ENCODE data around the gene ENPP7. TPM values are rescaled to one million over a fixed set of nuclear protein-coding genes. Genes with fewer than 3 reads are reported as not detected.

The ENPP7 gene
- total RNA-seq = under 1 TPM in 1 of 2 donors, not detected in 1; 0.17 TPM
- long read RNA-seq = 0 reads

- DNase-seq (no peak), ATAC-seq (no peak)
- intact Hi-C loops (cut with DNase I, micrococcal nuclease) = no loop called here
These were observed at the start of gene ENPP7 for GRCh38 chr17:79730769-79731483. Gene ENPP7, plus strand, starts transcription at chr17:79730943. Its CDS starts 197 bp downstream, at chr17:79731140.

DNA sequence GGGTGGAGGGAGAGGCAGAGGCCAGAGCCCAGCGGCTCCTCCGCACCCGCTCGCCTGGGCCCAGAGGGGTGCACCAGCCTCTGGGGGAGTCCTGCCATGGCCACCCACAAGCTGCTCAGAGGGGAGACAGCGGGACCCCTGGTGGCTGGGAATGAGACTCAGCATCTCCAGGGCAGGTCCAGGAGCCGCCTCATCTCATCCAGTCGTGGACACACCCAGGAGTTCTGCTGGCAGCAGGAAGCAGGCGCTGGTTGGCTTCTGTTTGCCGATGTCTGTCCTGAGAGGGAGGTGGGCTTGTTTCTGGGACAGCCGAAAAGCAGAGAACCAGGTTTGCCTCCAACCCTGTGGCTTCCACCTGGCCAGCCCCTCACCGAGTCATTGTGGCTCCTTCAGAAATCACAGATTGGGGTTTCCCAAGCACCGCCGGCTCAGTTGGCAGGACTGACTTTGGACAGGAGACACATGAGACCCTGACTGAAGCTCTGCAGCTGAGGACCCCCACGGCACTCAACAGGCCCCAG, 49.6 kb upstream of the ENPP7 start:
- intact Hi-C loops (cut with DNase I, micrococcal nuclease) = no loop called here
- DNase-seq = no peak
- no peak for ATAC-seq

GRCh38 chr17:79681628-79682261, 49.0 kb upstream of the ENPP7 start:
- no peak for ATAC-seq
- no peak for DNase-seq
- intact Hi-C loops (cut with DNase I, micrococcal nuclease) = no loop called here

- intact Hi-C loops (cut with DNase I, micrococcal nuclease) = no loop called here
These were observed 47.4 kb upstream of the ENPP7 start for GRCh38 chr17:79683365-79683764.

DNA sequence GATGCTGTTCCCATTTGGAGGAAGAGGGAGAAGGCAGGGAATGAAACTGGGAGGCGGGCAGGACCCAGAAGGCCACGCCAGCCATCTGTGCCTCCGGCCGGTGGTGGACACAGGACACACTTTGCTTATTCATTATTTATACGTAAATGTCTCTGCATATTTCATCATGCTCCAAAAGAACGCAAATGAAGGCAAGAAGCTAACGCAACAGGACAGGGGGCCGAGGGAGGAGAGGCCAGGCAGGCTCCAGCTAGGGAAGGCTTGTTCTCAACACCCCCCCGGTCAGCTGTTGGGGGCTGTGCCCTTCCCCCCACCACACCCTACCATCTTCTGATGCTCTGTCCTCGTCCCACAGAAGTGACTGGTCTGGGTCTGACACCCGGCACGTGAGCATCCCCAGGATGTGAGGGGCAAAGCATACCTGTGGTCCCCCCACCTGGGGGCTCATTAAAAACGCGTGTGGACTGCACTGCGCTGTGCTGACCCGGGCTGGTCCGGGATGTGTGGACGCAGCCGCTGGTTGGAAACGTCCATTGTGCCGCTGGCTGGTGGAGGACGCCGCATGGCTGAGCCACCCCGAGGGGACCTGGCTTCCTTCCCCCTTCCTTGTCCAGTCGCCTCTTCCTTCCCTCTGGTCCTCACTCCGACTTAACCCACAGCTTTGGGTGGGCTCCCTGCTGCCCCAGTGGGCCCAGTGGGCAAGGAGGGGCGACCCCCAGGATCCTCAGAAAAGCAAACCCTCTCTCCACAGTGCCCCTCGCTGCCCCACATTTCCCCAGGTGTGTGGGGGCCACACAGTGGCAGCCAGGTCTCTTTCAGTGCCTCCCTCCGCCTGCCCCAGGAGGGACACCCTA, 46.4 kb upstream of the ENPP7 start:
- intact Hi-C loops (cut with DNase I, micrococcal nuclease) = no loop called here
- no peak for DNase-seq
- ATAC-seq = no peak

More at GRCh38 chr17:79683365-79683764, 47.4 kb upstream of the ENPP7 start:
- DNase-seq (no peak), ATAC-seq (no peak)

- ATAC-seq (no peak), DNase-seq (no peak)
- intact Hi-C loops (cut with DNase I, micrococcal nuclease) = no loop called here
These were observed 45.6 kb upstream of the ENPP7 start for GRCh38 chr17:79685121-79685520.

GRCh38 chr17:79686476-79686875, 44.3 kb upstream of the ENPP7 start:
- ATAC-seq (no peak), DNase-seq (no peak)
- intact Hi-C loops (cut with DNase I, micrococcal nuclease) = no loop called here

- ATAC-seq = no peak
- no peak for DNase-seq
- intact Hi-C loops (cut with DNase I, micrococcal nuclease) = no loop called here
These were observed 40.3 kb upstream of the ENPP7 start for GRCh38 chr17:79690466-79690865.

DNA sequence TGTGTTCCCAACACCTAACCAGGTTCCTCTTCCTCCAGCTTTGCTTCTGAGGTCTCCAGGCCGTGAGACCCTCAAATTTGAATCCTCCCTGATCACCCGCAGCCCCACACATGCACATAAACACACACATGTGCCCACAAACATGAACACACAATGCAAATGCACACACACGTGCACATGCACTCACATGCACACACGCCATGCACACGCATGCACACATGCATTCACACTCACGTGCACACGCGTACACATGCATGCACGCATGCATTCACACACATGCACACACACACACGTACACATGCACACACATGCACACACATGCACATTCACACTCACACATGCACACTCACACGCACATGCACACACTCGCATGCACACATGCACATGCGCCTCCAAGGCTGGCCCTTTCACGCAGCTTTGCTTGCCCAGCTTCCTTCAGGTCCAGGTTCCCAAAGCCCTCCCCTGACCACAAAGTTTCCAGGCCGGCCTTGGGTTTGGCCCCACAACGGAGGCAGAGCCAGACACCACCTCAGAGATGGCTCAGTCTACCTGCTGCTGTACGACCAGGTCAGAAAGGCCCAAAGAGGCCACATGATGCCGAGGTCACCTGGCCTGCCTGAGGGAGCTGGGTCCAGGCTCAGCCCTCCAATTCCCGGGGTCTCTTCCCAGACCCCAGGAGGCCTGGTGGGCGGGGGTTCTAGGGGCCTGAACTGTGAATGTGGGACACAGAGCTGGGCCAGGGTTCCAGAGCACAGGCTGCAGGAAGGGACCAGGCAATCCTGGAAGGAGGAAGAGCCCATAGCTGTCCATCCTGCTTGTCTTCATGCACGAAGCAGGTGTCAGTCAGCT, 39.5 kb upstream of the ENPP7 start:
- DNase-seq (no peak), ATAC-seq (no peak)
- intact Hi-C loops (cut with DNase I, micrococcal nuclease) = no loop called here

DNA sequence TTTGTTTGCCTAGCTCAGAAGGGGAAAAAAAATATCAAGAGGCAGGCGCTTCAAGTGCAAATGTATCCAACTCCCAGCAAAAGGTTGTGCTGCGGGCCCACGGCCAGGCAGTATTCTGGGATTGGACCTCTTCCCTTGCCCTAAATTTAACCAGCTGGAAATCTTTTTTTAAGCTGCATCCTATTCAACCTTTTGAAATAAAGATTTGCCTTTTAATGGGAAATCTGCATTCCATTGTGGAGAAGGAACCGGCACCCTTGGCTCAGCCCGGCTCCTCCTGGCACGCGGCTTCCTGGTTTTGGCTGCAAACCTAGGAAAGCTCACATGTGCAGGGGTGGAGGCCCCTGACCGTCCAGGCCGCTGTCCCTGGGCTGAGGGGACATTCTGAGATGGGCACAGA, 38.8 kb upstream of the ENPP7 start:
- intact Hi-C loops (cut with DNase I, micrococcal nuclease) = no loop called here
- ATAC-seq (no peak), DNase-seq (no peak)

- ATAC-seq (no peak), DNase-seq (no peak)
- intact Hi-C loops (cut with DNase I, micrococcal nuclease) = no loop called here
These were observed 37.3 kb upstream of the ENPP7 start for GRCh38 chr17:79693419-79693818.

GRCh38 chr17:79695293-79695790, 35.4 kb upstream of the ENPP7 start:
- DNase-seq (no peak), ATAC-seq (no peak)
- intact Hi-C loops (cut with DNase I, micrococcal nuclease) = no loop called here

GRCh38 chr17:79695797-79696609, 34.7 kb upstream of the ENPP7 start:
- intact Hi-C loops (cut with DNase I, micrococcal nuclease) = no loop called here
- ATAC-seq (peak; percentile 33), DNase-seq (no peak)

DNA sequence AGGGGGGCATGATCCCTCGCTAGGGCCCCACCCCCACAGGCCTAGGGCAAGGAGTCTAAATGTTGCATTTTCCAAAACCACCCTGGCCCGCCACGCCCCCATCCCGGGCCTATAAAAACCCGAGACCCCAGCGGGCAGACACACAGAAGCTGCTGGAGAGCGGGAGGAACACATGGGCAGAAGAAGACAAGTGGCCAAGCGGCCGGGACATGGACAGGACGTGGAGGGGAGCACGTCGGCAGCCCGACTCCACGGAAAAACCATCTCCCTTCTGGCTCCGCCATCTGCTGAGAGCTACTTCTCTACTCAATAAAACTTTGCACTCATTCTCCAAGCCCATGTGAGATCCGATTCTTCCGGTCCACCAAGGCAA, 34.1 kb upstream of the ENPP7 start:
- intact Hi-C loops (cut with DNase I, micrococcal nuclease) = no loop called here
- DNase-seq (no peak), ATAC-seq (no peak)

GRCh38 chr17:79698146-79698846, 32.4 kb upstream of the ENPP7 start:
- no peak for ATAC-seq
- DNase-seq = no peak
- intact Hi-C loops (cut with DNase I, micrococcal nuclease) = no loop called here

DNA sequence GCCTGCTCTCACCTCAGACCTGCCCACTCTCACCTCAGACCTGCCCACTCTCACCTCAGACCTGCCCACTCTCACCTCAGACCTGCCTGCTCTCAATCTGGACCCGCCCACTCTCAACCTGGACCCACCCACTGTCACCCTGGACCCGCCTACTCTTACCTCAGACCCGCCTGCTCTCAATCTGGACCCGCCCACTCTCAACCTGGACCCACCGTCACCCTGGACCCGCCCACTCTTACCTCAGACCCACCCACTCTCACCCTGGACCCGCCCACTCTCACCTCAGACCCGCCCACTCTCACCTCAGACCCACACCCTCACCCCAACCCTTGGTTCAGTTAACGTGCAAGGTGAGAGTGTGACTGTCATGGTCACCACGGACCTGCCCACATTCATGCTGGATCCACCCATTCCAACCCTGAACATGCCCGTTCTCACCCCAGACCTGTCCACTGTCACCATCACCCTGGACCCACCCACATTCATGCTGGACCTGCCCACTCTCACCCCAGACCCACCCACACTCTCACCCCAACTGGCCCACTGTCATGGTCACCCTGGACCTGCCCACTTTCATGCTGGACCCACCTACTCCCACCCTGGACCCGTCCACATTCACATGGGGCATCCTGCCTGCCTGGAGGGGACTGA, 31.2 kb upstream of the ENPP7 start:
- peak; percentile 25 for ATAC-seq
- intact Hi-C loops (cut with DNase I, micrococcal nuclease) = no loop called here
- no peak for DNase-seq

GRCh38 chr17:79700592-79700991, 30.2 kb upstream of the ENPP7 start:
- DNase-seq = no peak
- no peak for ATAC-seq
- intact Hi-C loops (cut with DNase I, micrococcal nuclease) = no loop called here
